Measurements from ENCODE around the gene MMAB.
"Not testable (repeated sequence)": the region's sequence is repeated elsewhere in the genome, so short reads cannot be mapped to it uniquely, and the experiment has no call there.

Gene MMAB

GRCh38 chr12:109573029-109573913 lies at the start of gene MMAB, which contains the start of gene MVK:
TSS of gene MMAB (minus strand) at chr12:109573504. CDS start at chr12:109573480, 24 bp downstream.
TSS of gene MVK (plus strand) at chr12:109573794. CDS start at chr12:109574823, 1,029 bp downstream.
- peak; percentile 93 for DNase-seq

DNA sequence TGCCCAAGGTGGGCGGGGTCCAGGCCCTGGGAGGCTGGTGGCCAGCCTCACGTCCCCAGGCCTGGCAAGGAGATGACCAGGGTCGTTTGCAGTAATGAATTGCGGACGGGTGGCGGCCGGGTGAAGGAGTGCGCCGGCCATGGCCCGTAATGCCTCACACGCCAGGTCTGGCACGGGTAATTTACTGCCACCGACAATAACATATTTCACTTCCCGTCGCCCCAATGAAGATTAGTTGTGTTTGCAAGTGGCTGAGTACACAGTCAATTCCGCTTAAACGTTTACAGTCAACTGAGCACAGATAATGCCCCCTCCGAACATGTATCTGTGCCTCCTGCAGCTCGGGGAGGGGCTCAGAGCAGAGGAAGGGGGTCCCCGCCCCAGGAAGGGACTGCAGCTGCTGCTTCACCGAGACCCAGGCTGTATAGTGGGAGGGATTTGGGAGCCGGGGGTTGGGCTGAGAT lies 48.6 kb upstream of the MMAB start:
- no peak for DNase-seq

GRCh38 chr12:109621211-109621694 lies 47.9 kb upstream of the MMAB start:
- DNase-seq, result no peak

DNA sequence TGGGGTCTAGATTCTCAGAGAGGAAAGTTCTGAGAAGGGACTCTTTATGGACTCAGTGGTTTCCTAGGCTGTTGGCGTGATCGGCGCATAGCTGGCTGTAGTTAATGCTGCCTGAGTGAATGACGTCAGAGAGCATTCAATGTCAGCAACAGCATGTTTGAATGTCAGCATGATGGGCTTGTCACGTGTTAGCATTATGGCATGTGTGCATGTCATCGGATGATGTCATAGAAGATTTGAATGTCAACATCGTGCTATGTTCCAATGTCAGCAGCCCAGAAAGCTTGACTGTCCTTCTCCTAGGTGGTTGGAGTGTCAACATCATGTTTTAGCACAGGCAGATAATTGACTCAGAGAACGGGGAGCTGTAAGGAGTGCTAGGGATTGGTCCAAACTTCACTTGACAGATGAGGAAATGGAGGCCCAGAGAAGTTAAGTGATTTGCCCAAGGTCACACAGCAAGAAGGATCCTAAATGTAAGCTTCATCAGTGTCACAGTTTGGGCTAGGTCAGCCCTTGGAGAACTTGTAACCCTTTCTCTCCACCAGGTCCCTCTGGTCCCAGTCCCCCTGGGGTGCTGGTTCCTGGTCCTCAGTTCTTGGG lies 45.8 kb upstream of the MMAB start:
- no peak for DNase-seq

GRCh38 chr12:109618082-109618481 lies 44.8 kb upstream of the MMAB start:
- DNase-seq, result no peak

- no peak for DNase-seq
These were observed 44.2 kb upstream of the MMAB start for GRCh38 chr12:109617491-109617890.

DNA sequence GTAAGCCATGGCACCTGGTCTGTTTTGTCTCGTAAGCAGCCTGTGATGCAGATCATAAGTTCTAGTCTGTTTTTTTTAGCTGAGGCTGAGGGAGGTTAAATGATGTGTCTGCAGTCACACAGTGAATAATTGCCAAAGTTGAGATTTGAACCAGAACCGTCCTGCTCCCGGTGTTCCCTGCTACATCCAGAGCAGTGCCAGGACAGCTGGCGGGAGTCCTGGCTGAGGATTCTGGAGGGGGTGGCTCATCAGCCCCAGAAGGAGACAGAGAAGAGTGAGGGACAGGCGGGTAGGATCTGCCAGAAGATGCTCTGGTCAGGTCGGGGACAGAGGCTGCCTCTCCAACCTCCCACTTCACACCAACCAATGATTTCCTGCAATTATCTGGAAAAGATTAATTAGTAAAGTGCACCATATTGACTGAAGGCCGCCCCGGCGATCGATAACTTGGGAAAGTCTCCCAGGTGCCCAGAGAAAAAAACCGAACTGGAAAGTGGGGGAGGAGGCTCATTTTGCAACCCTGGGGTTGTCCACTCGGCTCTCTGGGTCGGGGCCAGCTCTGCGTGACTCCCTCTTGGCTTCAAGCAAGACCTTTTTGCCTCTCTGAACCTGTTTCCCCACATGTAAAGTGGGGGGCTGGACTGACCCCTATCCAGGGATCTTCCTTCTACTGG lies 42.4 kb upstream of the MMAB start:
- DNase-seq, result no peak

DNA sequence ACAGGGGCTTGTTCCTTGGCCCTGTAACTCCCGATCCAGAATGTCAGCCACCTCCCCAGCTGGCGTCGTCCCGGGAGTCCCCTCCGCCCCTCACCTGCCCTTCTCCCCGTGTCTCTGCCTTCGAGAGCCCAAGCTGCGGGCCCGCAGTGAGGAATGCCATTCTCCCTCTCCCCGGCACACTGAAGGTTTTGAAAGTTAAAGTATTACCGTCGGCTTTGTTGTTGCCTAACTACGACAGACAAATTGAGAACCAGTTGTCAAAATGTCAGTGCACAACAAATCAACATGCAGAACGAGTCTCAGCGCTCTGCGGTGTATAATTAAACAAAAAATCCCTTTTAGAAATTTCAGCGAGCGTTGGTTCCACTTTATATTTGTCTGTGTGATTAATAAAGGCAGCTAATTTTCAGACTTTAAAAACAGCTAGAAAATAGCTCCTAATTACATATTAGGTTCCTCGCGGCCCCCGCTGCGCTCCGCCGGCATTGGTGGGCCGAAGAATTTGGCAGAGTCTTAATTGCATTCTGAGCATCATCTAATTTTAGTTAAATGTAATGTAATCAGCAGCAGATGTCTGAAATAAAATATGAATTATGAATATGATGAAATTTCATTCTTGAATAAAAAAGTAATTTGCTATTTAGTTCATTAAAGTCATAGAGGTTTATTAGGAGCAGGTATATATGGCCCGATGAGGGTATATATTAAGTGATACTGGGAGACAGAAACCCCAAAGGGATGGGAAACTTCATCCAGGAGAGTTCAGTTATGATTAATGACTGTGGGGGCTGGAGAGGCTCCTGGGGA lies 40.5 kb upstream of the MMAB start:
- DNase-seq, result no peak

DNA sequence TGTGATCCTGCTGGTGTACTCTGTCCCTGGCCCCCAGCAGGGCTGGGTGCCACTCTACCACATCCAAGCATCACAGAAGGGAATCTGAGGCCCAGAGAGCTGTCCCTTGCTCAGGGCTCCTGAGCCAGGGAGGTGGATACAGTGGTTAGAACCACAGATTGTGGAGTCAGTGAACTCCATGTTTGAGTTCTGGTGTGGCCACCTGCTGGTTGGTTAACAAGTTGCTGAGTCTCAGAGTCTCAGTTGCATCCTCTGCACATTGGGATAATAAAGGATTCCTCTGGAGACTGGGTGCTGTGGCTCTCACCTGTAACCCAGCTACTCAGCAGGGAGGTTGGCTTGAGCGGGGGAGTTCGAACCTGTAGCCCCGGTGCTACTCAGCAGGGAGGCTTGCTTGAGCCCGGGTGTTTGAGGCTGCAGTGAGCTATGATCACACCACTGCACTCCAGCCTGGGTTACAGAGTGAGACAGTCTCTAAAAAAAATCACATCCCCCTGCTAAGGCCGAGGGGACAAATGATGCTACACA lies 39.7 kb upstream of the MMAB start:
- DNase-seq, result no peak

DNA sequence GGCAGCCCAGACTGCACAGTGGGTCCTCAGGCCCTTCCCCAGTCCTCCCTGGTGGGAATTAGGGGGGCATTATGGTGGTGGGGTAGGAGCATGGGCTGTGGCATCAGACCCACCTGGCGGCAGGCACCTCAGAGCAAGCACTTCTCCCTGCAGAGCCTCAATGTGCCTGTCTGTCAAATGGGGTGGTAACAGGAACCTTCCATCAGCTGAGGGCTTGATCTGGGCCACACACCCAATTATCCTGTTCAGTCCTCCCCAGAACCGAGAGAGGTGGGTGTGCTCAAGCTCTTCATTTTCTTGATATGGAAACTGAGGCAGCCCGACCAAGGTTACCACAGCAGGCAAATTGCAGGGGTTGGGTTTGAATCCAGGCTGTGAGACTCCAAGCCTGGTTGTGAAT lies 38.7 kb upstream of the MMAB start:
- no peak for DNase-seq

DNA sequence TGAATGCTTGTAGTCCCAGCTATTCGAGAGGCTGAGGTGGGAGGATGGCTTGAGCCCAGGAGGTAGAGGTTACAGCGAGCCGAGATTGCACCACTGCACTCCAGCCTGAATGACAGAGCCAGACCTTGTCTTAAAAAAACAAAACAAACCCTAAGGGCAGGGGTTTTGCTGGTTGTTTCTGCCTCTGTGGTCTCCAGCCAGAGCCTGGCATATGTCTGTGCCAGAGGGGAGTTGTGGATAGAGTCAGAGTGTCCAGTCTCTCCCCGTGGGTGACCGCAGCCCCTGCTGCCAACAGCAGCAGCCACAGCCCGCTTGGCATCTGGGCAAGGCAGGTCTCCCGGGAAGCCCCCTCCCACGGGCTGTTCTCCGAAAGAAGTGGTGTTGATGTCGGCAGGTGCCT lies 37.9 kb upstream of the MMAB start:
- DNase-seq, result no peak

DNA sequence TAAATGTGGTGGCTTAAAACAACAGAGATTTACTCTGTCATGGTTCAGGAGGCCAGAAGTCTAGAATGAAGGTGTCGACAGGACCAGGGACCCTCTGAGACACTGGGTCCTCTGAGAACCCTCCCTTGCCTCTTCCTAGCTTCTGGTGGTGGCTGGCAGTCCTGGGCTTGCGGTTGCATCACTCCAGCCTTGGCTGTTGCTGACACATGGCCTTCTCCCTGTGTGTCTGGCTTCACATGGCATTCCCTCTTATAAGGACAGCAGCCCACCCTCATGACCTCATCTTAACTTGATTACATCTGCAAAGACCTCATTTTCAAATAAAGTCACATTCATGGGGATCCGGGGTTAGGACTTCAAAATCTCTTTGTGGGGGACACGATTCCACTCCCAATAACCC lies 37.2 kb upstream of the MMAB start:
- DNase-seq, result no peak

DNA sequence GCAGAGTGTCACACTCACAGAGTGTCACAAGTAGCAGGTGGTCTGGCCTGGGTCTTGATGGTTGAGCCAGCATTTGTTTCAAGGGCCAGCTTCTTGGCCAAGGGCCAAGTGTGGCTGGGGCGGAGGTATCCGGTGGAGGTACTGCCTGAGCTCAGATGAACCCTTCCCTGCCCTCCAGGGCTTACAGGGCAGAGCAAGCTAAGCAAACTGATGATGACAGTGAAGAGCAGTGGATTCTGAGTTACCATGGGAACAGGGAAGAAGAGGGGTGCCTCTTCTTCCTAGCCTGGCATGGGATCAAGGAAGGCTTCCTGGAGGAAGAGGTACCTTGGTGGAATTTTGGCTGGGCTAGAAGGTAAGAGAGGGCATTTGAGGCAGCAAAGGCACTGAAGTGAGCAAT lies 36.0 kb upstream of the MMAB start:
- DNase-seq, result peak; percentile 13

GRCh38 chr12:109608793-109609192 lies 35.5 kb upstream of the MMAB start:
- DNase-seq, result no peak

DNA sequence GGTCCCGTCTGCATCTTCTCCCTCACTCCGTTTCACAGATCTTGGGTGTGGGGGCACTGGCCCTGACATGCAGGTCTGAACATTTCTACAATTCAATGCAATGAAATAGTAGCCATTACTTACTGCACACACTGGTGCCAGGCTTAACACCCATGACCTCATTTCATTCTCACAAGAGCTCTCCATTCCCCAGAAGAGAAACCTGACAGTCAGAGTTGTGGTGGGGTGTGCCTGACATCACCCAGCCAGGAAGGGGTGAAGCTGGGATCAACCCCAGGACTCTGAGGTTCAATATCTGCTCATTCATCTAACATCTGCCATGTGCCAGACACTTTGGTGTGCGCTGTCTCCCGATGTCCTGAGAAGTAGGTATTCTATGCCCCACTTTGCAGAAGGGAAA lies 35.0 kb upstream of the MMAB start:
- no peak for DNase-seq

- DNase-seq, result no peak
These were observed 34.3 kb upstream of the MMAB start for GRCh38 chr12:109607618-109608017.

GRCh38 chr12:109606320-109607028 lies 33.2 kb upstream of the MMAB start:
- DNase-seq, result peak; percentile 58

- DNase-seq, result no peak
These were observed 32.4 kb upstream of the MMAB start for GRCh38 chr12:109605599-109606228.

DNA sequence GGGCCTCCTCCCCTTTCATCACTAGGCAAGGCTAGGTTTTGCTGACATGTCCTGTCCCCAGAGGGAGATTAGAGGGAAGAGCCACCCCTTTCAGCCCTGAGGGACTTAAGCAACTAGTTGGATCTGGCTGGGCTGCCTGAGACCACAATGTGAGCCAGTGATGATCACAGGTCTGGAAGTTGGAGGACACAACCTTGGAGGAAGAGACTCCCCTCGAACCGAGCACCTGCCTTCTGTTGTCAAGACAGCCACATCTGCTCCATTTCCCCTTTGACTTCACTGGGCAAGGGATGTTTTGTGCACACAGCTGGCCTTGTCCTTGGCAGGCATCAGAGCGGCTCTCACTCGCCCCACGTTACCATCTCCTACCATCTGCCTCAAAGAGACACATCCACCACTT lies 31.7 kb upstream of the MMAB start:
- peak; percentile 80 for DNase-seq

GRCh38 chr12:109604132-109604585 lies 30.9 kb upstream of the MMAB start:
- DNase-seq, result no peak

DNA sequence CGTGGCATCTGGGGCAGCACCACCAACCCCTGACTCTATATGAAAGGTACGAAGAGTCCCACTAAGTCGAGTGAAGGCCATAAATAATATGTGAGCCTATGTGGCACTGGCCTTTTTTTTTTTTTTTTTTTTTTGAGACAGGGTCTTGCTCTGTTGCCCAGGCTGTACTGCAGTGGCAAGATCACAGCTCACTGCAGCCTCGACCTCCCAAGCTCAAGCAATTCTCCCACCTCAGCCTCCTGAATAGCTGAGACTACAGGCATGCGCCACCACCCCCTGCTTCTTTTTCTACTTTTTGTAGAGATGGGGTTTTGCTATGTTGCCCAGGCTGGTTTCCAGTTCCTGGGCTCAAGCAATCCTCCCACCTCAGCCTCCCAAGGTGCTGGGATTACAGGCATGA lies 28.8 kb upstream of the MMAB start:
- not testable (repeated sequence) for DNase-seq
